Choroid plexus epithelial cell (primary cell): Measurements from ENCODE around the gene AREL1.

Source experiments
- DNase-seq: peaks from one replicate; pipeline ENCODE4 v3.0.0-alpha.2; 2010; ENCODE audit warnings: low read depth
- H3K4me3 ChIP-seq: 2 replicates; pipeline ENCODE4 v1.5.1; 2011; ENCODE audit warnings: low read depth, mild to moderate bottlenecking, control low read depth, low read length, moderate library complexity
- TF ChIP-seq, protein P1 (sequence below): conservative IDR thresholded peaks from 2 replicates; pipeline ENCODE4 v1.5.1; 2011; ENCODE audit warnings: low read depth, mild to moderate bottlenecking, control low read depth, inconsistent platforms, low read length, moderate library complexity

The AREL1 gene

DNA sequence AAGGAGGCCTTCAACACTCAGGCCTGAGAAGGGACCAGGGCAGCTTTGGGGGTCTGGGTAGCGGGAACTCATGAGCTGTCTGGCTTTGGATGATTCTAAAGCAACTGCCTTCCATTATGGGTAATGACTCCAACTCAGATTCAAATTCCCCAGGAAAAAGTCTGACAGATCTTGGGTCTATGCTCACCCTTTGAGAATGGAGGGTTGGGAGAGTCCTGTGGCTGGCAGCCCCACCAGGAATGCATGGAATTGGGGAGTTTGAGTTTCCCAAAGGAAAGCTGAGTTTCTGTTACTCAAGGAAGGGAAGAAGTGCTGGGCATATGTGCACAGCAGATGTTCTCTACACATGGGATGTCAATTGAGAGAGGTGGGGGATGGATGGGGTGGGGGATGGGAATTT, 78.4 kb downstream of the AREL1 start:
- no peak overlapping the region for H3K4me3 ChIP-seq
- DNase-seq, result no peak
- TF ChIP-seq, protein P1, sequence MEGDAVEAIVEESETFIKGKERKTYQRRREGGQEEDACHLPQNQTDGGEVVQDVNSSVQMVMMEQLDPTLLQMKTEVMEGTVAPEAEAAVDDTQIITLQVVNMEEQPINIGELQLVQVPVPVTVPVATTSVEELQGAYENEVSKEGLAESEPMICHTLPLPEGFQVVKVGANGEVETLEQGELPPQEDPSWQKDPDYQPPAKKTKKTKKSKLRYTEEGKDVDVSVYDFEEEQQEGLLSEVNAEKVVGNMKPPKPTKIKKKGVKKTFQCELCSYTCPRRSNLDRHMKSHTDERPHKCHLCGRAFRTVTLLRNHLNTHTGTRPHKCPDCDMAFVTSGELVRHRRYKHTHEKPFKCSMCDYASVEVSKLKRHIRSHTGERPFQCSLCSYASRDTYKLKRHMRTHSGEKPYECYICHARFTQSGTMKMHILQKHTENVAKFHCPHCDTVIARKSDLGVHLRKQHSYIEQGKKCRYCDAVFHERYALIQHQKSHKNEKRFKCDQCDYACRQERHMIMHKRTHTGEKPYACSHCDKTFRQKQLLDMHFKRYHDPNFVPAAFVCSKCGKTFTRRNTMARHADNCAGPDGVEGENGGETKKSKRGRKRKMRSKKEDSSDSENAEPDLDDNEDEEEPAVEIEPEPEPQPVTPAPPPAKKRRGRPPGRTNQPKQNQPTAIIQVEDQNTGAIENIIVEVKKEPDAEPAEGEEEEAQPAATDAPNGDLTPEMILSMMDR, result no peak

DNA sequence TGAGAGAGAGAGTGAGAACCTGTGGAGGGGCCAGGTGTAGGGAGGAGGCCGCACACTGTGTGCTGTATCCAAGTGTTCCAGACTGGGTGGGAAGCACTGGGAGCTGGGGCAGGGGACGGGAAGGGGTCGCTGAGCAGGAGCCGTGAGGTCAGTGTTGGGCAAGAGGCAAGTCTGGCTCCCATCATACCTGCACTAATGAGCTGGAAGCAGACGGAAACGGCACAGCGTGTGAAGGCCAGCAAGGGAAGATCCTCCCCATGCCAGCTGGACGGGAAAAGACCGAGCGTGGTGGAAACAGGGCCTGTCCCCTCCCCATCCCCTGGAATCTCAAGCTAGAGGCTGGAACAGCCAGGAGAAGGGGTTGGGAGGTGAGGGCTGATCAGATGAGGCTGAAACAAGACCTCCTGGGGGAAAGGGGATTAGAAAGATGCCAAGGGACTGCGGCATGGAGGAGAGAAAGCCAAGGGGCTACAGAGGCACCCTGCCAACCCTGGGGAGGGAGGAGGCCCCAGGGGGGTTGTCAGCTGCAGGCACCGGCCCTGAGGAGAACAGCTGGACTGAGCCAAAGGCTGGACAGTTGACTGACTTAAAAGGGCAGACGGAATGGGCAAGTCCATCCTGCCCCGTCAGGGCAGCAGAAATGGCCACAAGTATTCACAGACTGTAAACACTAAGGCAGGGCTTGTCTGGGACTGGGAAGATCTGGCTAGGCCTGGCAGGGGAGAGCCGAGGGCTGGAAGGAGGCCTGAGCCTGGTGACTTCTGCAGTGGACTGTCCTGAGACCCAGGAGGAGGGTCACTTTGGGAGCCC, 81.8 kb downstream of the AREL1 start:
- TF ChIP-seq, protein P1, result no peak
- no peak overlapping the region for H3K4me3 ChIP-seq
- DNase-seq, result no peak

DNA sequence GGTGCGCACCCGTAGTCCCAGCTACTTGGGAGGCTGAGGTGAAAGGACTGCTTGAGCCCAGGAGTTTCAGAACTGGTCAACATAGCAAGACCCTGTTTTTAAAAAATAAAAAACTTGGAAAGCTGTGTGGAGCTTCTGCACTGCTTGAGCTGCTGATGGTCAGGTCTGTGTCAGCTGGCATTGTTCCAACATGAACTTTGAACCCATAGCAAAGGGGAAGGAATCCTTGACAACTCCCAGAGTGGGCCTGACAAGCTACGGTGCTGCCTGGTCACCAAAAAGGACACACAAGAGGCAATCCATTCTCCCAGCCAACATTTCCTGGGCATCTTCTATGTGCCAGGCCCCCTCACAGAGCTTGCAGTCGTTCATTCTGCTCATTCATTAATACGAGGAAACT, 84.5 kb downstream of the AREL1 start:
- TF ChIP-seq, protein P1, result no peak
- DNase-seq, result no peak
- no peak overlapping the region for H3K4me3 ChIP-seq

DNA sequence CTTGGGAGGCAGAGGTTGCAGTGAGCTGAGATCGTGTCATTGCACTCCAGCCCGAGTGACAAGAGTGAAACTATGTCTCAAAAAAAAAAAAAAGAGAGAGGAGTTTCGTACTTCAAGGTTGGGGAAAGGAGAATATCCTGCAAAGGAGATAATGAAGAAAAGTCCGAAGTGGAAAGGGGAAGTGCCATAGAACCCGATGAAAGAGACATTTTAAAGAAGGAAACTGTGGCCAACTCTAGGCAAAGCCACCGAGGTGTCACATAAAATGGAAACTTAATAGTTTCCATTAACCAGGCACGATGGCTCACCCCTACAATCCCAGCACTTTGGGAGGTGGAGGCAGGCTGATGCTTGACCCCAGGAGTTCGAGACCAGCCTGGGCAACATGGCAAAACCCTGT, 85.8 kb downstream of the AREL1 start:
- no peak for DNase-seq
- H3K4me3 ChIP-seq, result no peak overlapping the region
- TF ChIP-seq, protein P1, result no peak

DNA sequence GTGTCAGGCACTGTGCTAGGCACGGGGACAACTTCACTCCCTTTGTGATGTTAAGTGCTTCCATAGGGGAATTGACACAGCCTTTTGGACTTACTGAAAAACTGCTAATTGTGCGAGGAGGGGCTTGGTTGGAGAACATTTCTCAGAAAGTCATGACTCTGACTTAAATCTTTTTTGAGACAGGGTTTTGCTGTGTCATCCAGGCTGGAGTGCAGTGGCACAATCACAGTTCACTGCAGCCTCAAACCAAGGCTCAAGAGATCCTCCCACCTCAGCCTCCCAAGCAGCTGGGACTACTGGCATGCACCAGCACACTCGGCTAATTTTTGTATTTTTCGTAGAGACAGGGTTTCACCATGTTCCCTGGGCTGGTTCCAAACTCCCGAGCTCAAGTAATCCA, 90.6 kb downstream of the AREL1 start:
- DNase-seq, result no peak
- TF ChIP-seq, protein P1, result no peak
- no peak overlapping the region for H3K4me3 ChIP-seq

DNA sequence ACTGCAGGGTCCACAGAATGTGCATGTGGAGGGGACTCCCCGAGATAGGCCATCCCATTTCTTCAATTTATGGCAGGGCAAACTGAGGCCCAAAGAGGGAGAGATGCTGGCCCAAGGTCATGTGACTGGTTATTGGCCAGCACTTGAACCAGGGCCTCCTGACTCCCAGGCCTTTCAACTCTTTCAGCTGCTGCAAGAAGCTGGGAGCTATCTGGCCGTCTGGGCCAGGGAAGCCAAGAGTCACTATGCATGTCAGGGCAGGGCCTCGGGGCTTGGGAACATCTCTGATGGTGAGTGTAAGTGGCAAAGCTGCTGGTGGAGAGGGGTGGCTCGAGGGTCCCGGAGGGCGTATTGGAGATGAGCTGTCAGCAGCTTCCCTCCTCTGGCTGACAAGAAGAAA, 91.3 kb downstream of the AREL1 start:
- TF ChIP-seq, protein P1, result no peak
- DNase-seq, result no peak
- H3K4me3 ChIP-seq, result no peak overlapping the region

DNA sequence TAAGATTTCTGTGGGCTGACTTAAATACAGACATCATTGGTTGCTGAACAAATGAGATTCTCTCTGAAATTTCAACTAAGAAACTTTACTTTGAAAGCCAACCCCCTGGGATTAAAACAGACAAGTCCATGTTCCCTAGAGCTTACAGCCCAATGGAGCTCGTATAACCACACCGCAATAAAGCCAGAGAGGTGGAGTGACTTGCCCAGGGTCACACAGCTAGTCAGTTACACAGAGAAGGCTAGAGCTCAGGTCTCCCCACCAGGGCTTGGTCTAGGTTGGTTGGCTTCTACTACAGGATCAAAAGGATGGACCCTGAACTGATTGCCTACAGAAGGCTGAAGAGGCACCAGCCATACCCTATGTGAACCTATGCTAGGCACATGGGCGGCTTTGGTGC, 92.0 kb downstream of the AREL1 start:
- TF ChIP-seq, protein P1, result no peak
- no peak for DNase-seq
- H3K4me3 ChIP-seq, result no peak overlapping the region
